MM.1S (cell line): ENCODE results near the gene CLEC16A.
A peak's percentile ranks its signal among the peaks of the same experiment; 100 is the strongest.
"Not testable (repeated sequence)": the region's sequence is repeated elsewhere in the genome, so short reads cannot be mapped to it uniquely, and the experiment has no call there.

Experiments used
- DNase-seq: peaks from one replicate; pipeline ENCODE4 v3.0.0-alpha.2; 2015
- H2AFZ ChIP-seq: fragments of 300-600 bp; sonication (generic); 2 replicates; pipeline ENCODE4 v1.6.0; 2016; ENCODE audit warnings: antibody characterized with exemption, low read length
- H3F3A ChIP-seq: fragments of 300-600 bp; sonication (generic); 2 replicates; pipeline ENCODE4 v1.6.1; 2016; ENCODE audit warnings: mild to moderate bottlenecking, antibody characterized with exemption, low read length, moderate library complexity, mixed read lengths; ENCODE audit not compliant: insufficient read depth
- H3K27ac ChIP-seq: fragments of 300-600 bp; sonication (generic); 2 replicates; pipeline ENCODE4 v1.5.1; 2016; ENCODE audit warnings: mild to moderate bottlenecking, low read length
- H3K27me3 ChIP-seq: fragments of 300-600 bp; sonication (generic); replicated peaks from 2 replicates; pipeline ENCODE4 v1.6.0; 2016; ENCODE audit warnings: low read length; ENCODE audit not compliant: insufficient read depth
- H3K36me3 ChIP-seq: fragments of 300-600 bp; sonication (generic); replicated peaks from 2 replicates; pipeline ENCODE4 v1.6.1; 2016; ENCODE audit warnings: mild to moderate bottlenecking, low read length, mixed read lengths; ENCODE audit not compliant: insufficient read depth
- H3K4me1 ChIP-seq: fragments of 300-600 bp; sonication (generic); 2 replicates; pipeline ENCODE4 v1.6.1; 2016; ENCODE audit warnings: low read length, mixed read lengths
- H3K4me2 ChIP-seq: fragments of 300-600 bp; sonication (generic); 2 replicates; pipeline ENCODE4 v1.6.0; 2016; ENCODE audit warnings: low read depth, low read length
- H3K4me3 ChIP-seq: fragments of 300-600 bp; sonication (generic); 2 replicates; pipeline ENCODE4 v1.5.1; 2016; ENCODE audit warnings: low read length, mixed read lengths
- H3K79me2 ChIP-seq: fragments of 300-600 bp; sonication (generic); 2 replicates; pipeline ENCODE4 v1.6.1; 2016; ENCODE audit warnings: mixed run types, low read length, mixed read lengths
- H3K9ac ChIP-seq: fragments of 300-600 bp; sonication (generic); 2 replicates; pipeline ENCODE4 v1.6.1; 2016; ENCODE audit warnings: low read length, mixed read lengths
- H3K9me2 ChIP-seq: fragments of 300-600 bp; sonication (generic); replicated peaks from 2 replicates; pipeline ENCODE4 v1.6.1; 2016; ENCODE audit warnings: mild to moderate bottlenecking, low read length, mixed read lengths; ENCODE audit not compliant: insufficient read depth
- H3K9me3 ChIP-seq: fragments of 300-600 bp; sonication (generic); replicated peaks from 2 replicates; pipeline ENCODE4 v1.6.1; 2016; ENCODE audit warnings: mild to moderate bottlenecking, low read length, mixed read lengths; ENCODE audit not compliant: insufficient read depth
- H4K20me1 ChIP-seq: fragments of 300-600 bp; sonication (generic); 2 replicates; pipeline ENCODE4 v1.6.1; 2016; ENCODE audit warnings: mild to moderate bottlenecking, low read length, moderate library complexity, mixed read lengths; ENCODE audit not compliant: insufficient read depth
- EZH2 ChIP-seq: fragments of 300-600 bp; sonication (generic); optimal IDR thresholded peaks from 2 replicates; pipeline ENCODE3; 2017; ENCODE audit warnings: low read depth, mild to moderate bottlenecking, antibody characterized with exemption, low read length, mixed read lengths
- EZH2phosphoT487 ChIP-seq: fragments of 300-600 bp; sonication (generic); IDR thresholded peaks from 2 replicates; pipeline ENCODE4 v1.6.1; 2018; ENCODE audit warnings: antibody characterized with exemption, low read length
- TF ChIP-seq, protein P1 (sequence below): fragments of 300-600 bp; sonication (generic); IDR thresholded peaks from 2 replicates; pipeline ENCODE4 v1.5.1; 2016; ENCODE audit warnings: antibody characterized with exemption, low read length, mixed read lengths

CLEC16A gene

DNA sequence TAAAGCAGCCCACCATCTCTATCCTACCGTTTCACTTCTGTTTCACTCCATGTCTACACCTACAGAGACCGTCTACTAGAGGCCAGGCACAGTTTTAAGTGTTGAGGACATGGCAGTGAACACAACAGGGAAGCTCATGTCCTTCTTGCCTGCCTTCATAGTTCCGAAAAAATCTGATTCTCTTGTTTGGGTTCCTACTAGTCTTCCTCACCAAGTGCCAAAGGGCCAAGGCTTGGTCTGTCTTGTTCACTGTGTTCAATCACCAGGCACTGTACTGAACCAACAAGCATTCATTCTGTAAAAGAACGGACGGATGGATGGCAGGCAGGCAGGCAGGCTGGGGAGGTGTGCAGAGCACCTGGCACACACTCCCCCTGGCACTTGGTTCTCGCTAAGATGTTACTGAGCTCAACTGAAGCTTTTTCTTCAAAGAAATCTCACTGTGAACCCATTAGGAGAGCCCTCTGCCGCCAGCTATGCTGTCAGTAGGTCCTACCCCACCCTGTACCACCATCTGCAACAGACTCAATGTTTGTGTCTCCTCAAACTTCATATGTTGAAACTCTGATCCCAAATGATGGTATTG, 4.6 kb upstream of the CLEC16A start:
- Histone ChIP-seq H3K4me3 (0 out of 2 replicates have a peak overlapping the region, but pooled peaks have one; percentile 82), H3K36me3 (no peaks in the 10 kb centered on the region), H3K27ac (no peak overlapping the region), H3K9ac (peak overlapping the region; percentile 66; the same call in 1 of the 2 replicates), H3F3A (0 out of 2 replicates have a peak, but pooled peaks cover 6% of the 10 kb centered on the region), H2AFZ (no peak overlapping the region), H3K9me2 (no peaks in the 10 kb centered on the region), H3K4me2 (peak overlapping the region; percentile 91), H3K4me1 (peaks cover 38% of the 10 kb centered on the region), H3K27me3 (no peaks in the 10 kb centered on the region), H3K9me3 (no peaks in the 10 kb centered on the region), H4K20me1 (peaks cover 6% of the 10 kb centered on the region; the same call in 1 of the 2 replicates), H3K79me2 (peaks cover 61% of the 10 kb centered on the region)
- no peak for DNase-seq
- TF ChIP-seq, protein P1, sequence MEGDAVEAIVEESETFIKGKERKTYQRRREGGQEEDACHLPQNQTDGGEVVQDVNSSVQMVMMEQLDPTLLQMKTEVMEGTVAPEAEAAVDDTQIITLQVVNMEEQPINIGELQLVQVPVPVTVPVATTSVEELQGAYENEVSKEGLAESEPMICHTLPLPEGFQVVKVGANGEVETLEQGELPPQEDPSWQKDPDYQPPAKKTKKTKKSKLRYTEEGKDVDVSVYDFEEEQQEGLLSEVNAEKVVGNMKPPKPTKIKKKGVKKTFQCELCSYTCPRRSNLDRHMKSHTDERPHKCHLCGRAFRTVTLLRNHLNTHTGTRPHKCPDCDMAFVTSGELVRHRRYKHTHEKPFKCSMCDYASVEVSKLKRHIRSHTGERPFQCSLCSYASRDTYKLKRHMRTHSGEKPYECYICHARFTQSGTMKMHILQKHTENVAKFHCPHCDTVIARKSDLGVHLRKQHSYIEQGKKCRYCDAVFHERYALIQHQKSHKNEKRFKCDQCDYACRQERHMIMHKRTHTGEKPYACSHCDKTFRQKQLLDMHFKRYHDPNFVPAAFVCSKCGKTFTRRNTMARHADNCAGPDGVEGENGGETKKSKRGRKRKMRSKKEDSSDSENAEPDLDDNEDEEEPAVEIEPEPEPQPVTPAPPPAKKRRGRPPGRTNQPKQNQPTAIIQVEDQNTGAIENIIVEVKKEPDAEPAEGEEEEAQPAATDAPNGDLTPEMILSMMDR: no peak
- TF ChIP-seq EZH2: no peak

DNA sequence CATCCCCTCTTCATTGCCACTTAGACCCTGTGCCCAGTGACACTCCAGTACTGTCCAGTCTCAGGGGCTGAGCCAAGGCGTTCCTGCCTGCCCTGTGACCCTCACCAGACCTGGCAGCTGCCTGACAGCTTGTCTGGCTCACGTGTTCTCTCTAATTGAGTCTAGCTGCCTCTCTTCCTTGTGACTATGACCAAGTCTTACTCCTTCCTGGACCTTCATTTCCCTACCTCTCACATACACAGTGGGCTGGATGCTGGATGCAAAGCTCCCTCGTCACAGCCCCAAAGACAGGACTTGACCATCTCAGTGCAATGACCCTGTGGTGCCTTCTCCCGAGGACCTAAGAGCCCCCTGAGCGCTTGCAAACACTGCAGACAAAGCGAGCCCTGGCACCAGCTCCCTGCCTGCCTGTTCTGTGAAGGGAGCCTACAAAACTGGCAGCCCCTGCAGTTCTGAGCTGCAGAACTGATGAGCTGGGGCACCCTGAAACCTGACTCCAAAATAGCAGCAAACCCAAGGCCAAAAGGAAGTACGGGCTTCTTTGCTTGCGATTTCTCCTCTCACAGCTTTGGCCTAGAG, 3.8 kb upstream of the CLEC16A start:
- no peak overlapping the region for H2AFZ ChIP-seq
- no peaks in the 10 kb centered on the region for H3K27me3 ChIP-seq
- peak overlapping the region; percentile 12; the same call in 1 of the 2 replicates for H3K27ac ChIP-seq
- peak overlapping the region; percentile 66; the same call in 1 of the 2 replicates for H3K9ac ChIP-seq
- H3K4me2 ChIP-seq: peak overlapping the region; percentile 91
- DNase-seq: peak; percentile 59
- peaks cover 6% of the 10 kb centered on the region; the same call in 1 of the 2 replicates for H4K20me1 ChIP-seq
- TF ChIP-seq EZH2phosphoT487: no peak
- TF ChIP-seq, protein P1: no peak
- TF ChIP-seq EZH2: no peak
- 0 out of 2 replicates have a peak, but pooled peaks cover 6% of the 10 kb centered on the region for H3F3A ChIP-seq
- peak overlapping the region; percentile 82 for H3K4me3 ChIP-seq
- H3K9me3 ChIP-seq: no peaks in the 10 kb centered on the region
- peaks cover 61% of the 10 kb centered on the region for H3K79me2 ChIP-seq
- H3K36me3 ChIP-seq: no peaks in the 10 kb centered on the region
- H3K4me1 ChIP-seq: peaks cover 43% of the 10 kb centered on the region
- no peaks in the 10 kb centered on the region for H3K9me2 ChIP-seq

DNA sequence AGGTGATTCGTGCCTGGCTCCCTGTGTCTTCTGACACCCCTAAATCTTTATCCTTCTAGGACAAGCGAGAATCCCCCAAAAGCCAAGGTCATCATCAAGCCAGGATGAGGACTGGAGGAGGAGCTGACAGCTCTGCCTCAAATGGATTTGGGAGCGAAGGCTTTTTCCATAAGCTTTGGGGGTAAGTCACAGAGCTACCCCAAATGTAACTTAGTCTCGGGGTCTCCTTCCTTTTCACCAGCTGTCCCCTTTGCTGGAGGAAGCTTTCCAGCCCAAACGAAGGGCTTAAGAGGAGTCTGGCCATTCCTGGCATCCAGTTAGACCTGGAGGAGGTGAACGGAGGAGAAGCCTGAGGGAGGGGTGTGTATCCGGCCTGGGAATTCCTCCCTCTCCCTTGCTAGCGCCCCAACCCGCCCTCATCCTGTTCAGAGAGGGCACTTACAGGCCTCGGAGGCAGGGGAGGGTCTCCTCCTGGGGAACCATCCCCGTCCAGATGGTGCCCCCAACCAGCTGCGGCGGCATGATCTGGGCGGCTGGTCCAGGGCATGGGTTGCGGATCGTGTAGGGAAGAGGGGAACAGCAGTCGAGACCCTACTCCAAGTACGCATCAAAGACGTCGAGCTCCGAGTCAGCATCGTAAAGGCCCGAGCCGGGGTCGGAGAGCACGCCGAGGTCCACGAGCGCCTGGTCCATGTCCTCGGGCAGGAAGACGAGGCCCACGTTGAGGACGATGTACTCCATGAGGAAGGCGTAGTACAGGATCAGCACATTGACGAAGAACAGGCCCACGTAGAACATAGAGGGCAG, 3.0 kb upstream of the CLEC16A start:
- Histone ChIP-seq H3K4me2 (peak overlapping the region; percentile 91), H3K9me3 (no peaks in the 10 kb centered on the region), H3K9ac (peak overlapping the region; percentile 66; the same call in 1 of the 2 replicates), H3K4me1 (peaks cover 49% of the 10 kb centered on the region), H2AFZ (no peak overlapping the region), H3K27me3 (no peaks in the 10 kb centered on the region), H3K79me2 (peaks cover 66% of the 10 kb centered on the region), H3K36me3 (no peaks in the 10 kb centered on the region), H3K4me3 (peak overlapping the region; percentile 82), H3K27ac (peak overlapping the region; percentile 12; the same call in 1 of the 2 replicates), H4K20me1 (peaks cover 6% of the 10 kb centered on the region; the same call in 1 of the 2 replicates), H3K9me2 (no peaks in the 10 kb centered on the region), H3F3A (0 out of 2 replicates have a peak, but pooled peaks cover 6% of the 10 kb centered on the region)
- DNase-seq: no peak
- TF ChIP-seq, protein P1: no peak
- TF ChIP-seq EZH2phosphoT487: no peak
- TF ChIP-seq EZH2: no peak

DNA sequence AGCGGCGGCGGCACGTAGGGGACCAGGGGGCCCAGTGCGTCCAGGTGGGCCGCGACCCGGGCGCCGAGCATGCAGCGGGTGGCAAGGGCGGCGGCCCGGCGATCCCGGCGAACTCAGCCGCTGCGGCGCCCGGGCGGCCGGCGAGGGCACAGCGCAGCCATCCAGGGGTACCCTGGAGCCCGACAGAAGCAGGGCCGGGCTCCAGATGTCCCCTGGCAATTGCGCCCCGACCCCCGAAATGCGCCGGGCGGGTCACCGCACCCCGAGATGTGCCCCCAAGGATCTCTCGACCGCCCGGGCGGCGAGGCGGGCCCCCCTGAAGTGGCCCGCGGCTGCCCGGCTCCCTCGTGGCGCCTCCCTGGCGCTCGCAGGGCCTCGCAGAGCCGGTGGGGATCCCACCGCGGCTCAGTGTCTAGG, 2.4 kb upstream of the CLEC16A start:
- H3K27ac ChIP-seq, H3K9me3 ChIP-seq, H3F3A ChIP-seq, H3K9me2 ChIP-seq, H4K20me1 ChIP-seq, H3K27me3 ChIP-seq, H3K36me3 ChIP-seq, DNase-seq: not testable (repeated sequence)
- Histone ChIP-seq H3K9ac (peak overlapping the region; percentile 63), H3K4me3 (peak overlapping the region; percentile 82), H2AFZ (peak overlapping the region; percentile 30; the same call in 1 of the 2 replicates), H3K4me1 (peaks cover 49% of the 10 kb centered on the region), H3K4me2 (peak overlapping the region; percentile 91; the same call in 1 of the 2 replicates), H3K79me2 (peaks cover 67% of the 10 kb centered on the region)
